Measurements from ENCODE around the gene BUD23.

DNA sequence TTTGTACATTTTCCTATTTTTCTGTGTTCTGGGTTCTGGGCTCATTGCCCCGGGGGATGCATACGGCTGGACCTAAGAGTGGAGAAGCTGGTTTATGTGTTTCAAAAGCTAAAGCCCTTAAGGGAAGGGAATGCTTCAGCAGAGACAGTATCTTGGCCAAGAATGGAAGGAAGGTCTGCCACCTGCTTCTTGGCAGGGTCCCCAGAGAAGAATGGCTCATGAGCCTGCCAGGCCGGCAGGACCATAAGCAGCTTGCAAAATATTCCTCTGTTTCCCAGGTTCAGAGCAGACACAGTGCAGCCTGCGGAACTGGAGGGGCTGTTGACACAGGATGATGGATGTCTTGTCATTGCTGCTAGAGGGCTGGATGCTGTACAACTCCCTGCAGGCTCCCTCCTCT lies 63.0 kb downstream of the BUD23 start:
- TF ChIP-seq, protein P1, sequence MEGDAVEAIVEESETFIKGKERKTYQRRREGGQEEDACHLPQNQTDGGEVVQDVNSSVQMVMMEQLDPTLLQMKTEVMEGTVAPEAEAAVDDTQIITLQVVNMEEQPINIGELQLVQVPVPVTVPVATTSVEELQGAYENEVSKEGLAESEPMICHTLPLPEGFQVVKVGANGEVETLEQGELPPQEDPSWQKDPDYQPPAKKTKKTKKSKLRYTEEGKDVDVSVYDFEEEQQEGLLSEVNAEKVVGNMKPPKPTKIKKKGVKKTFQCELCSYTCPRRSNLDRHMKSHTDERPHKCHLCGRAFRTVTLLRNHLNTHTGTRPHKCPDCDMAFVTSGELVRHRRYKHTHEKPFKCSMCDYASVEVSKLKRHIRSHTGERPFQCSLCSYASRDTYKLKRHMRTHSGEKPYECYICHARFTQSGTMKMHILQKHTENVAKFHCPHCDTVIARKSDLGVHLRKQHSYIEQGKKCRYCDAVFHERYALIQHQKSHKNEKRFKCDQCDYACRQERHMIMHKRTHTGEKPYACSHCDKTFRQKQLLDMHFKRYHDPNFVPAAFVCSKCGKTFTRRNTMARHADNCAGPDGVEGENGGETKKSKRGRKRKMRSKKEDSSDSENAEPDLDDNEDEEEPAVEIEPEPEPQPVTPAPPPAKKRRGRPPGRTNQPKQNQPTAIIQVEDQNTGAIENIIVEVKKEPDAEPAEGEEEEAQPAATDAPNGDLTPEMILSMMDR (IDR thresholded peaks at IDR 0.05), result no peak
- no peak for TF ChIP-seq POLR2A (IDR thresholded peaks at IDR 0.05)
- no peak for TF ChIP-seq EP300 (IDR thresholded peaks at IDR 0.05)

All from tibial nerve (tissue), 4 donors.